Hematopoietic multipotent progenitor cell (in vitro differentiated cells): Measurements from ENCODE around the gene SERPINB6. TPM values are rescaled to one million over a fixed set of nuclear protein-coding genes. Genes with fewer than 3 reads are reported as not detected.
"Not testable (repeated sequence)": the region's sequence is repeated elsewhere in the genome, so short reads cannot be mapped to it uniquely, and the experiment has no call there.

Experiments used
- DNase-seq, 3 donors: peaks; one replicate each; pipeline ENCODE4 v3.0.0-alpha.2; 2011 to 2015; ENCODE audit warnings: low read depth in 2 of 3, low spot score in 2 of 3
- total RNA-seq: library from RNA; depleted of rRNA; stranded (reverse); fragments of >200 nt; gene quantifications from one replicate; pipeline ENCODE4 v1.2.3, GENCODE V29; 2012

Gene SERPINB6
- total RNA-seq, 1 donor: 113 TPM

DNA sequence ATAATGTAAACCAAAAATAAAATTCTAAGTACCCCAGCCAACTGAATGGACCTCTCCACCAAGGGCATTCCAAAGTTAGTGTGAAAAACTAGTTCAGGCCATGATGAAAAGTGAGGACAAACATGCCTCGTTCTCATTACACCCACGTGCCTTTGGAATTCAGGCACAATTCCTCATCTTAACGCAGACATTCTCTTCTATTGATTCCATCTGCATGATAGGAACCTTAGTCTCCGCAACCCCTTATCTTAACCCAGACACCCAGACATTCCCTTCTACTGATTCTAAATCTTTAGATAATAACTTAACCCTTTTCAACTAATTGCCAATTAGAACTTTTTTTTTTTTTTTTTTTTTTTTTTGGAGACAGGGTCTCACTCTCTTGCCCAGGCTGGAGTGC, 7.6 kb upstream of the SERPINB6 start:
- DNase-seq: no peak

DNA sequence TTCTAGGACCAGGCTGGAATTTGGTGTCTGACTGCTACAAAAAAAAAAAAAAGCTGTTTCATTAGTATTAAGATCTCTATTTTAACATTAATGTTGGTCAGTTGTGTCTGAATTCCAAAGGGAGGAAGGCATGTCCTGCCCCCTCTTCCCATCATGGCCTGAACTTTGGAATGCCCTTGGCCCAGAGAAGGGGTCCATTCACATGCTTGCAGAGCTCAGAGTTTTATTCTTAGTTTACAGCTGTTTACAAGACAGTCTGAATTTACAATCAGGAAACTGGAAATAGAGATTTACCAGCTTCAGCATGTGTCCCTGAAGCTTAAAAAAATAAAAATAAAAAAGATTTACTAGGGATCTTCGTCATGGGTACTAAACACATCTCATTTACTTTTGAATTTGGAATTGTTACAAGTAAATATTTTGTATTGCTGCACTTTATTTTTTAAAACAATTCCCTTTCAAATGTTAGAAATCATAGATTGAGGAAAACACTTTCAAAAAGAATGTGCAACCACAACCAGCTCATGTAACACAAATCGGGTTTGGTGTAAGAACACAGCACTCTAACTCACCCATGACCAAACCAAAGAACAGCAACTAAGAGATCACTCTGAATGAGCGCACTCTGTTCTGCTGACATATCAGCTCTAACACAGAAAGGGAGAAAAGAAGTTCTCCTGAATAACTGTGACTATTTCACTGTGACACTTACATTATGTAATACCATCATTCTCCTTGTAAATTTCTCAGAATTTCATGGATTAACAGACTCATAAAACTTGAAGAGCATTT, 6.6 kb upstream of the SERPINB6 start:
- DNase-seq: no peak

DNA sequence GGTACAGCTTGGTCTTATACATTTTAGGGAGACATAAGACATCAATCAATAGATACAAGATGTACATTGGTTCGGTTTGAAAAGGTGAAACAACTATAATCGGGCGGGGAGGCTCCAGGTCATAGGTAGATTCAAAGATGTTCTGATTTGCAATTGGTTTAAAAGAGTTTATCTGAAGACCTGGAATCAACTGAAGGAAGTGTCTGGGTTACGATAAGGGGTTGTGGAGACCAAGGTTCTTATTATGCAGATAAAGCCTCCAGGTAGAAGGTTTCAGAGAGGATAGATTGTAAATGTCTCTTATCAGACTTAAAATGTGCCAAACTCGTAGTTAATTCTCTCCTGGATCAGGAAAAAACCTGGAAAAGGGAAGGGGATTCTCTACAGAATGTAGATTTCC, 5.9 kb upstream of the SERPINB6 start:
- DNase-seq: no peak

DNA sequence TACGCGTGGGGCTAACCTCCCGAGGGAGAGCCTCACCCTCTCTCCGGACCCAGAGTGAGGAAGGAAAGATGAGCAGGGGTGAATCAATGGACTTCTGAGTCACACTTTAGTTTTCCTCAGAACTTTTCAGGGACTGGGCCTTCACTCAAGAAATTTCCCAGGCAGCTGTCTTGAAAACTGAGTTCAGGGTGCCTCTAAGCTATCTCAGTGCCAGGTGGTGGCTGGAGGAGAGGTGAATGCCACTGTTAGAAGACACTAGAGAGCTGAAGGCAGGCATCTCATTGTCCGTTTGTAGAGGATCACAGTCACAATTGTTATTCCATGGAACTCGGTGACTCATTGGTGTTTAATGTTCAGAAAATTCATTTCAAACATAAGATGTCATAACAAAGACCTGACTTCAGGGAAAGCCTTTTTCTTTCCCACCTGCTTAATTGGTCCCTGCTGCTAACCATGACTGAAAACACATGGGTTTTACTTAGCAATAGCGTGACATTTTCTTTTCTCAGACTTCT, 5.3 kb upstream of the SERPINB6 start:
- no peak for DNase-seq

DNA sequence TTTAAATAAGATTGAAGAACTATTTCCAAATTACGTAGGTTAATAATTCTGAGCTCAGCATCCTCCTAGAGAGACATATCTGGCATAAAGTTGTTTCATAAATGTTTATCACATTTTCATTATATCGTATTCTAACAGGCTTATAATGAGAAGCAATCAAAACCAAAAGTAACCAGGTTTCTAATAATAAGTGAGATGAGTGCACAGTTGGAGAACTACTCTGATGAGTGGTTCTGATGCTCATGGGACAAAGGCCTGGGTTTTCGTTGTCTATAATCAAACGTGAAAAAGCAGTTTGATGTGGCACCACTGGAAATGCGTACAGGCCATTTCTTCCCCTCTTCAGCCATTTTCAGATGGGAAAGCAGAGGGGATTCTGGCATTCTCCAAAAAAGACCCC, 4.7 kb upstream of the SERPINB6 start:
- DNase-seq: no peak

DNA sequence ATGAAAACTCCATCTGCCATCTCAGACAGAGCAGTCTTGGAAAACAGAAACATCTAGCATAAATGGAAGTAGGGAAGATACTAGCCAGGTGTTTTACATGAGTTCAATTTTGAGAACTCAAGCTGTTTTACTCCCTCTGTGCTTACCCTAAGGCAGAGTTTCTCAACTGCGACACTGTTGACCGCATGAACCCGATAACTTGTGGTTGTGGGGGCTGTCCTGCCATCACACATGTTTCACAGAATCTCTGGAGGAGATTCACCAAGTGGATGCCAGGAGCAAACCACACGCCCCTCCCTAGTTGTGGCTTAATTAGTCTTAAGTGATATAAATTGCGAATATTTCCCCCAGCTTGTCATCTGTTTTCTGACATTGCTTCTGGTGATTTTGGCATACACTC, 2.3 kb upstream of the SERPINB6 start:
- DNase-seq: peak in 1 of 3 donors; percentile 68

DNA sequence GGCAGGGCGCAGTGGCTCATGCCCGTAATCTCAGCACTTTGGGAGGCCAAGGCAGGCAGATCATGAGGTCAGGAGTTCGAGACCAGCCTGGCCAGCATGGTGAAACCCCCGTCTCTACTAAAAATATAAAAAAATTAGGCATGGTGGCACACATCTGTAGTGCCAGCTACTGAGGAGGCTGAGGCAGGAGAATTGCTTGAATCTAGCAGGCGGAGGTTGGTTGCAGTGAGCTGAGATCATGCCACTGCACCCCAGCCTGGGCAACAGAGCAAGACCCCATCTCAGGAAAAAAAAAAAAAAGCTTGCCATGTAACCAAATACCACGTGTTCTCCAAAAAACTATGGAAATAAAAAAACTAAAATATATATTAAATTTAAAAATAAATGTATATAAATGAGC, 1.8 kb upstream of the SERPINB6 start:
- DNase-seq: not testable (repeated sequence)

DNA sequence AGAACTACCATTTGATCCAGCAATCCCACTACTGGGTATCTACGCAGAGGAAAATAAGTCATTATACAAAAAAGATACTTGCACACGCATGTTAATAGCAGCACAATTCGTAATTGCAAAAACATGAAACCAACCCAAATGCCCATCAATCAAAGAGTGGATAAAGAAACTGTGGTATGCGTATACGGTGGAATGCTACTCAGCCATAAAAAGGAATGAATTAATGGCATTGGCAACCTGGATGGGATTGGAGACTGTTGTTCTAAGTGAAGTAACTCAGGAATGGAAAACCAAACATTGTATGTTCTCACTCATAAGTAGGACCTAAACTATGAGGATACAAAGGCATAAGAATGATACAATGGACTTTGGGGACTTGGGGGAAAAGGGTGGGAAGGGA, 1.3 kb upstream of the SERPINB6 start:
- DNase-seq: not testable (repeated sequence)

DNA sequence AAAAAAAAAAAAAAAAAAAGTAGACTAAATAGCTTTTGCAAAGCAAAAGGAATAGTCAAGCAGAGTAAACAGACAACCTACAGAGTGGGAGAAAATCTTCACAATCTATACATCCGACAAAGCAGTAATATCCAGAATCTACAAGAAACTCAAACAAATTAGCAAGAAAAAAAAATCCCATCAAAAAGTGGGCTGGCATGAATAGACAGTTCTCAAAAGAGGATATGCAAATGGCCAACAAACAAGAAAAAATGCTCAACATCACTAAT, 786 bp upstream of the SERPINB6 start:
- DNase-seq: not testable (repeated sequence)

DNA sequence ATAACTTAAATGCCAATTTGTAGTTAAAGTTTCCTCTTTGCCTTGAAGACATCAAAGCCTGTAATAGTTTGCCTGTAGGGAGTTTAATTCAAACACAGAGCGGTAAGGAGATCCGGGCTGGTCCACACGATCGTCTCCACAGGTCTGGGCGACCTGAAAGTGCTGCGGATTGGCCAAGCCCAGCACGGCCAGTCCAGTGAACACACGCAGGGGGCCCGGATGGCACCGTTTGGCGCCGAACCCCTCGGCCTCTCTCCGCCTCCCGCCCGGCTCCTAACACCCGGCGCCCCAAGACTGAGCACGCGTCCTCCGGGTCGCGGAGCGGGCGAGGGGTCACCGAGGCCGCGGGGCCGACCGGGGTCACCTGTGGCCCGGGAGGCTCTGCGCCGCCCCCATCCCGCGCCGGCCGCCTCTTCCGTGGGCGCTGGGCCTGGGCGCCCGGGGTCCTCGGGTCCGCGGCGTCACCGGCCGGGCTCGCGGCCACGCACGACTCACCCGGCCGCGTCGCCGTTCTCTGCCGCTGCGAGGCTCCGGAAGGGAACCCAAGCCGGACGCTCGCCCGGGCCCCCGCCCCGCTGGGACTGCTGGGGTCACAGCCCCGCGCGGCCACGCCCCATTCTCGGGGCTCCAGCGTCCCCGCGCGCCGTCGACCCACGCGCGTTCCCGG, 481 bp downstream of the SERPINB6 start:
- no peak for DNase-seq

DNA sequence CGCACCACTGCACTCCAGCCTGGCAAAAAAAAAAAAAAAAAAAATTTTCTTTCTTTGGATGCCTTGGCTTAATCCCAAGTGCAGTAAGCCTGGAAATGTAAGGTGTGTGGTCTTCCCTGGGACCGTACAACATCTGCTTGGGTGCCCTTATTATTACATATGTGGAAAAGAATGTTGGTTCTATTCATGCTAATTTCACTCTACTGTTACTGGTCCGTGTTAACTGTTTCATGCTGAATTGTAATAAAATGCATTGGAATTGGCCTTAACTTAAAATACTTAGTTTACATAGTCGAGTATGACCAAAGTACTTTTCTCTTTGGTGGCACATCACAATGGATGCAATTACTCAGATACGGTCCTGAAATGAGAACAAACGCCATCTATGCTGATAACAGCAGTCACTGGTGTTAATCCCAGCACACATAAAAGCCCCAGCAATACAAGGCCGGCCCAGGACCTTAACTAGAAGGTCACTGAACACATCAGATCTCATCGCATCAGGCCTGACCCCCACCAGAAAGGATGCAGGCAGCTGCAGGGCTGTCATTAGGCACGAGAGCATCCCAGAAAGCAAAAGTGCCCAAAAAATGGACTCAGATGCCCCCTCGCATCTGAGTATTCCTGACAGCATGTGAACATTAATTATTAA, 1.2 kb downstream of the SERPINB6 start:
- DNase-seq: no peak

DNA sequence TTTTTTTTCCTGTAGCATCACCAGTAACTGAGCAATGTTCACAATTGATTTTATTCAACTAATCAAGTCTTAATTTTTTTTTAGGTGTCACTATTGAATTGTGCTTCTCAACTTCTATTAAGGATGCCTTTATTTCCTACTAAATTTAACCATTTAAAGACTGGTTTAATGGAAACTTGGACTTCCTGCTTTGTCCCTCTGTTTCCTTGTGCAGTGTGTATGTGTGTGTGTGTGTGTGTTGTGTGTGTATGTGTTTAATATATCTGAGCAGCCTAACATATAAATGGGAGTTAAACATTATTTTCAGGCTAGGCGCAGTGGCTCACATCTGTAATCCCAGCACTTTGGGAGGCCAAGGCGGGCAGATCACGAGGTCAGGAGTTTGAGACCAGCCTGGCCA, 1.8 kb downstream of the SERPINB6 start:
- DNase-seq: no peak

DNA sequence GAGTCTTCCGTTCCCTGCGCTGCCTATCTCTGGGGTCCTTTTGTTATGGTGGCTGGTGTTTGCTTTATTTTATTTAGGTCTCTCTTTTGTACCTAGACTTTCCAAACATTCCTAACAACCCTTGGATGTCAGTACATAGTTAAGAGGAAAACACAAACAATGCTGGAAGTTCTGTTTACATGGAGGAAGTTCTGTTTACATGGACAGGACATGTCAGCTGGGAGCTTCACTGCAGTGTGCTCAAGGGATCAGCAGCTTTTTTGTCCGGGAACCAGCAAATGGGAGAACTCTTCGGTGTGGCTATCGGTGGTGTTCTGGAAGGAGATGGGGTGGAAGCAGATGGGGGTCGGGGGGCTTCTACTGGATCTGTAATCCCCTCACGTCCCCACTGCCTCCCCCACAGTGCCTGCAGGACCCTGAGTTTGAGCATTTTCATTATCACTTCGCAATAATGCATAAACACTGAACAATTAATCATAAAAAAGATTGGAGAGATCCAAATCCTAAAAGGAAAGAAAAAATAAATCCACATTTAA, 2.7 kb downstream of the SERPINB6 start:
- DNase-seq: no peak

DNA sequence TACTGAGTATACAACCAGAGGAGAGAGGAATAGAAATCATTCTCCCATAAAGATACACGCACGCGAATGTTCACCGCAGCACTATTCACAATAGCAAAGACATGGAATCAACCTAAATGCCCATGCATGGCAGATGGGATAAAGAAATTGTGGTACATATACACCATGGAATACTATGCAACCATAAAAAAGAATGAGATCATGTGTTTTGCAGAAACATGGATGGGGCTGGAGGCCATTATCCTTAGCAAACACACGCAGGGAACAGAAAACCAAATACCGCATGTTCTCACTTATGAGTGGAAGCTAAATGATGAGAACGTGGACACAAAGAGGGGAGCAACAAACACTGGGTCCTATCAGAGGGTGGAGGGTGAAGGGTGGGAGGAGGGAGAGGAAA, 3.4 kb downstream of the SERPINB6 start:
- DNase-seq: no peak

DNA sequence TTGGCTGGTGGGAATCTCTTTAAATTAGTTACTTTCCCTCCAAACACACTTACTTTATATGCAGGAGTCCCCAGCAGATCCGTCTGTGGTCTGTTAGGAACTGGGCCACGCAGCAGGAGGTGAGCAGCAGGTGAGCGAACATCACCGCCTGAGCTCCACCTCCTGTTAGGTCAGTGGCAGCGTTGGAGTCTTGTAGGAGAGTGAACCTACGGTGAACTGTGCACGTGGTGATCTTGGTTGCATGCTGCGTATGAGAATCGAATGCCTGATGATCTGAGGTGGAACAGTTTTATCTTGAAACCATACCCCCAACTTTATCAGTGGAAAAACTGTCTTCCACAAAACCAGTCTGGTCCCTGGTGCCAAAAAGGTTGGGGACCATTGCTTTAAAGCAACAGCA, 5.0 kb downstream of the SERPINB6 start:
- DNase-seq: no peak

DNA sequence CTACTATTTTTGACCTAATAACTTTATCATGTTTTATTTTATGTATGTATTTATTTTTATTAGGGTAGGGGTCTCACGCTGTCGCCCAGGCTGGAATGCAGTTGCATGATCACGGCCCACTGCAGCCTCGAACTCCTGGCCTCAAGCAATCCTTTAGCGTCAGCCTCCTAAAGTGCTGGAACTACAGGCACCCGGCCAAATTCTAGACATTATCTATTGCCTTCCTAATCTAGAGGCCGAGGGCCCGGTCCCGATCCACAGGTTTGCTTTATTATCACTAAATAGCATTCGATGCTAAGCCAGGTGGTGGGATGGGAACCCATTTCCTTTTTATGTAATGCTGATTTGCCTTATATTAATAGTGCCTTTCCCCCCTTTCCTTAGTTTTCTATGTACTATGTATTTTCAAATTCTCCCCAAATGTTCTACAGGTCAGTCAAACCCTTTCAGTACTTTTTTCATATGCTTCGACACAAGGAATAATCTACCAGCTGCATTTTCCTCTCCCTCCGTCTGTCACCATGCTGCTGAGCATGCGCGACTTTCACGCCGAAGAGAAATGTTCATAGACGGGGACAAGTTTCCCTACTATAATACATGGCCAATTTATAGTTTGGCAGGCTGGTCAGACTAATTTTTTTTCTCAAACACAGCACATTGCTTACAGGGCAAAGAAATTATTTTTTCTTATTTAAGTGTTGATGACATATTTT, 6.4 kb downstream of the SERPINB6 start:
- DNase-seq: no peak

DNA sequence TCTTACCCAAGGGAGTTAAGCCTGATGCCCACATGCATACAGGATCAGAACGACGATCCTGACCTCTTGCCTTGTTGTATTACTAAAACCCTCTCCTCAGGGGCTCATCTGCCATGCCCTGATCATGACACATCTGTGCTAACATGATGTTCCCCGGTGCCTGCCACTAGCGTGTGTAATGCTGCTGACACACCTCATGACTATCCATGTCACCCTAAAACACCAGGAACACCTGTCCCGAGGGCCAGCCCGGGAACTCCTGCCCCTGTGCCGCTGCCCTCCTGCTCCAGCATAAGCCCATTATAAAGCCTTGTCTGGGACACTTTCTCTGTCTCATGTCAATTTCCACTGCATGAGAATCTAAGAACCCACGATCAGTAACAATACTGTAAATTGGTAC, 7.6 kb downstream of the SERPINB6 start:
- DNase-seq: no peak

DNA sequence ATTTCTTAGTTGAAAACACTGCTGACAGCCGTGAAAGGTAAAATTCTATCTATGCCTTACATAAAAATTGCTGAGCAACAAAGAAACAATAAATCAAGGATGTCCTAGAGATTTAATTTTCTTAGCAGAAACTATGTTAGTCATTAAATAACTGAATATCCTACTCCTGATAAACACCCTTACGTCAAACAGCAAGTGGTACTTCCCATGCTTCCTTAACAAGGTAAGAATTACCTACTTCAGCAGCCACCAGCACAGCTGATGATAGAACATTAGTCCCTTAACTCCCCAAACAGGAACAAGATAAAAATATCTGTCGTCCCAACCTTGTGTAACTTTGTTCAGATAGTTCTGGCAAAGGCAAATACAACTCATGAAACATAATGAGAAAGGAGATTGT, 8.7 kb downstream of the SERPINB6 start:
- no peak for DNase-seq

DNA sequence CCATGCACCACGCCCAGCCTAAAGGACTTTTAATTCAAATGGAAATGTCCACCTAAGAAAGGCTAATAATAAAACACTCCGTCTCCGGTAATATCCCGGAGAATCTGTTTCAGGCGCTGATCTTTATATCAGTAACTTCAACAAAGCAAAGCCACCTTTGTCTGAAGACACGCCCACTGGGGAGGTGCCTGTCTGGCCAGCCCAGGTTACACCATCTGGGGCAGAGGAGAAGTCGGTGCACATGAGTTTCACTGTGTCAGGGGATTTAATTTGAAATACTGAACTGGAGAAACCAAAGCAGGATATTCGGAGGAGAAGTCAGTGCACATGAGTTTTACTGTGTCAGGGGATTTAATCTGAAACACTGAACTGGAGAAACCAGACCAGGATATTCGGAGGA, 9.4 kb downstream of the SERPINB6 start:
- no peak for DNase-seq

DNA sequence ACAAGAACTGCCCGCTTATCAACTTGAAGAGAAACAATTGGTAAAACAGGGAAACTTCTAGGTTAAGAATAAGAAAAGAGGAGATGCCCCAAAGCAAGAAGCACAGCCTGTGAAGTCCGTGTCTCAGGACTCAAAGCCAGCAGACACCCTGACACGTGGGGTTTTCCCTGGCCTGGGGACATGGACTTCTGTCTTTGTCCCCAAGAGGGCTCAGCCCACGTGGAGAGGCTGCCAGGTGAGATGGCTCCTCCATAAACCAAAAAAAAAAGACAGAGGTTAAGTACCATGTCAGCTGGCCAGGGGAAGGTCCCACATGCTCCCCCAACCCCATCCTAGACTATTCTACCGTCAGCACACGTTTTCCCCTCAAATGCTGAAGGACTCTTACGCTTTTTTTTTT, 9.9 kb downstream of the SERPINB6 start:
- DNase-seq: no peak

DNA sequence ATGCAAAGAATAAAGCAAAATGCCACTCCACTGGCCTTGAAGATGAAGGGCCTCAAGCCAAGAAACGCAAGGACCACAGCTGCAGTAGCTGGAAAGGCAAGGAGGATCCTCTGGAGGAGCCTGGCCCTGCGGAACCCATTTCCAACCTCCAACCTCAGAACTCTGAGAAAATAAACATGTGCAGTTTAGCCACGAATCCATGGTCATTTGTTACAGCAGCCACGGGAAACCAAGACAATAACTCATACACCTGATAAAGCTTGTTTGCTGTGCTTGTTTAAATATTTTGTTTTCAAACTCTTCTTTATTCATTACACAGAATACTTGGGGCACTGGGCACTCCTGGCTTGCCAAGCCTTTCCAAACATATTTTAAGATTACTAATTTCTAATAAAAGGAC, 10.4 kb downstream of the SERPINB6 start:
- DNase-seq: no peak
